Body of pancreas (tissue), 4 donors: ENCODE data around the gene NABP1. TPM values are rescaled to one million over a fixed set of nuclear protein-coding genes. Genes with fewer than 3 reads are reported as not detected.

Experiments used
- ATAC-seq: fragments of 150-250 bp; one replicate; pipeline ENCODE4 v1.9.1; 2016
- DNase-seq, 4 donors: peaks; one replicate each; pipeline ENCODE4 v3.0.0-alpha.2; 2019
- H3K27ac ChIP-seq, 4 donors: fragments of 200-600 bp; sonication (generic); 1 replicate in 3 of 4; 2 replicates in 1 of 4; pipeline versions ENCODE4 v1.5.1 to v1.6.1; 2016 to 2019; ENCODE audit warnings: mild to moderate bottlenecking in 1 of 4, mixed read lengths in 1 of 4, moderate library complexity in 1 of 4
- H3K27me3 ChIP-seq, 2 donors: fragments of 200-600 bp; sonication (generic); one replicate each; pipeline ENCODE4 v1.6.0; 2016; ENCODE audit warnings: mild to moderate bottlenecking in 1 of 2
- H3K36me3 ChIP-seq, 2 donors: fragments of 200-600 bp; sonication (generic); replicated peaks in 1 of 2; 2 replicates each; pipeline ENCODE4 v1.5.1; 2016; ENCODE audit warnings: low read depth in 2 of 2; ENCODE audit not compliant: insufficient read depth in 1 of 2
- H3K4me1 ChIP-seq: fragments of 200-600 bp; sonication (generic); one replicate; pipeline ENCODE4 v1.6.0; 2016
- H3K4me3 ChIP-seq, 2 donors: fragments of 200-600 bp; sonication (generic); 1 replicate in 1 of 2; 2 replicates in 1 of 2; pipeline ENCODE4 v1.5.1; 2016 to 2019
- H3K9me3 ChIP-seq, 3 donors: fragments of 200-600 bp; sonication (generic); 1 replicate in 2 of 3; 2 replicates in 1 of 3; pipeline ENCODE4 v1.5.1; 2016
- CTCF ChIP-seq, 7 experiments: fragments of 450-650 bp in 4 of 7; fragments of 200-600 bp in 3 of 7; sonication (generic) in 3 of 7; IDR thresholded peaks; one replicate each; pipeline ENCODE4 v1.5.1; 2016 to 2019; ENCODE audit warnings: antibody characterized with exemption in 7 of 7
- POLR2A ChIP-seq, 3 donors: fragments of 450-650 bp; IDR thresholded peaks; one replicate each; pipeline ENCODE4 v1.6.1; 2016; ENCODE audit warnings: antibody characterized with exemption in 3 of 3, mild to moderate bottlenecking in 2 of 3
- WGBS, 2 donors: methylation state at CpG; one replicate each; pipeline ENCODE4 v1.1.5; 2017; 5-methylcytosine and 5-hydroxymethylcytosine counted together
- intact Hi-C: fragments of 100-400 bp; cut with DNase I; formaldehyde crosslinking; loops from one replicate; pipeline ENCODE4 v1.15.1; 2023
- total RNA-seq, 2 donors: library from RNA; depleted of rRNA; stranded (reverse); fragments of >200 nt; gene quantifications; one replicate each; pipeline ENCODE4 v1.1.0, GENCODE V29; 2016

Gene NABP1
- total RNA-seq, 2 donors from 2014 or later, result 10.9 to 39.2 TPM

DNA sequence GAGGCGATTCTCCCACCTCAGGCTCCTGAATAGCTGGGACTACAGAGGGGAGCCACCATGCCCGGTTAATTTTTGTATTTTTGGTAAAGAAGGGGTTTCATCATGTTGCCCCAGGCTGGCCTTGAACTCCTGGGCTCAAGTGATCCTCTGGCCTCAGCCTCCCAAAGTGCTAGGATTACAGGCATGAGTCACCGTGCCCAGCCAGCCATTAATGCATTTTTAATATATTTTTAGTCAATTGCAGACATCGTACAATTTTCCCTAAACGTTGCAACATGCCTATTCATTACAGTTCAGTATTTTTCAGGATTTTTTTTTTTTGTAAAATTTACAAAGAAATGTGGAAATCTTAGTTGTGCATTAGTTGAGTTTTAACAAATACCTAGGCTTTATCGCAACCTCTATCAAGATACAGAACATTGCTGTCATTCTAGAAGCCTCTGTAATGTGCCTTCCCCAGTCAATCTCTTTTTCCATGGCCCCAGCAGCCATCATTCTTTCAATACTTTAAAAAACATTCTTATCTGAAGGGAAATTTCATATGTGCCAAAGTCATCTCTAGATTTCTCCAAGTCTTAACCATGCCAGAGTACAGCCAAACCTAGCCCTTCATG is 14.7 kb downstream of the NABP1 start:
- no peak for TF ChIP-seq CTCF (IDR thresholded peaks at IDR 0.05)
- TF ChIP-seq POLR2A (IDR thresholded peaks at IDR 0.05), result no peak
- H3K27ac ChIP-seq, result no peak overlapping the region
- H3K4me1 ChIP-seq, result peaks cover 8% of the 10 kb centered on the region
- no peaks in the 10 kb centered on the region for H3K36me3 ChIP-seq
- ATAC-seq (no peak), DNase-seq (no peak)
- H3K4me3 ChIP-seq, result no peak overlapping the region
- H3K9me3 ChIP-seq, result no peaks in the 10 kb centered on the region
- 47 to 56% methylated on average over 6 of the region's 6 CpGs for WGBS, 2 donors
- intact Hi-C loops, result loop anchor here (5.0 kb wide), 1 partner anchor 125 kb away; no protein-coding TSS in a partner anchor
- no peaks in the 10 kb centered on the region for H3K27me3 ChIP-seq

DNA sequence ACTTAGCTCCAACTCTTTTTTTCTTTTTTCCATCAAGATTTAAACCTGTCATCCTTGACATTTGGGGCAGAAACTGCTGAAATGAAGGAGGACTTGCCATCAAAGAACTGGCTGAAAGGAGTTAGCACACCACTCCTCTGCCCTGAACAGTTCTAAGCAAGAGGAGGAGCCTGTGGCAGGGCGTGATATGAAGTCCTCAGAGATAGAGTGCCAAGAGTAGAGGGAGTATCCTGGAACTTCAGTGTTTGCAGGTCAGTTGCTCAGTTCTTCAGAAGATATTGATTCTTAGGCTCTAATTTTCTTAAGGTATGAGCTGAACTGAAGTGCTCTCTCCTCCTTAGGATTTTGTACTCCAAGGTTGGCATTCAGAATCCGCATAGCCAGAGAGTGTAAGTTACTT is 15.2 kb downstream of the NABP1 start:
- 62 to 65% methylated on average over 2 of the region's 2 CpGs for WGBS, 2 donors
- H3K27ac ChIP-seq, result no peak overlapping the region
- no peaks in the 10 kb centered on the region for H3K36me3 ChIP-seq
- H3K27me3 ChIP-seq, result no peaks in the 10 kb centered on the region
- peaks cover 8% of the 10 kb centered on the region for H3K4me1 ChIP-seq
- ATAC-seq (no peak), DNase-seq (no peak)
- no peak overlapping the region for H3K4me3 ChIP-seq
- TF ChIP-seq POLR2A (IDR thresholded peaks at IDR 0.05), result no peak
- no peak for TF ChIP-seq CTCF (IDR thresholded peaks at IDR 0.05)
- intact Hi-C loops, result loop anchor here (5.0 kb wide), 1 partner anchor 126 kb away; no protein-coding TSS in a partner anchor
- H3K9me3 ChIP-seq, result no peaks in the 10 kb centered on the region

- Histone ChIP-seq H3K4me3 (no peak overlapping the region), H3K36me3 (no peaks in the 10 kb centered on the region), H3K9me3 (no peaks in the 10 kb centered on the region), H3K27ac (no peak overlapping the region), H3K4me1 (peaks cover 8% of the 10 kb centered on the region), H3K27me3 (no peaks in the 10 kb centered on the region)
- TF ChIP-seq POLR2A (IDR thresholded peaks at IDR 0.05) (no peak), CTCF (IDR thresholded peaks at IDR 0.05) (no peak)
- 86 to 88% methylated on average over 1 of the region's 1 CpG for WGBS, 2 donors
- intact Hi-C loops, result loop anchor here (5.0 kb wide), 1 partner anchor 126 kb away; no protein-coding TSS in a partner anchor
- DNase-seq (no peak), ATAC-seq (no peak)
Observed at GRCh38 chr2:191693778-191694177, 15.8 kb downstream of the NABP1 start.

DNA sequence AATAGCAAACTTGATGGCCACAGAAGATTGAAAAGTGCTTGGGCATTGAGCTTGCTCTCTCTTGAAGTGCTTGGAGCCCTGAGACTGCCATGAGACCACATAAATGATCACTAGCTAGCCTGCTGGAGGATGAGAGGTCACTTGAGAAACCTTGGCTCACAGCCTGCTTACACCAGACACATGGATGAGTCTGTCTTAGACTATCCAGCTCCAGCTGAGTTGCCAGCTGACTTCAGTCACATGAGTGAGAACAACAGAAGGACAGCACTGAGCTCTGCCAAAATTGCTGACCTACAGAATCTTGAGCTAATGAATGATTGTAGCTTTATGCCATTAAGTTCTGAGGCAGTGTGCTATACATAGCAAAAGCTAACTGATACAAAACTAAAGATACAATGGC is 18.1 kb downstream of the NABP1 start:
- intact Hi-C loops, result no loop called here
- Histone ChIP-seq H3K4me3 (no peak overlapping the region), H3K9me3 (no peaks in the 10 kb centered on the region), H3K27me3 (no peaks in the 10 kb centered on the region), H3K36me3 (no peaks in the 10 kb centered on the region), H3K27ac (no peak overlapping the region), H3K4me1 (peaks cover 2% of the 10 kb centered on the region)
- ATAC-seq (no peak), DNase-seq (peak in 3 of 4 donors; percentile 34 to 63 (median 39))
- TF ChIP-seq POLR2A (IDR thresholded peaks at IDR 0.05) (no peak), CTCF (IDR thresholded peaks at IDR 0.05) (no peak)

DNA sequence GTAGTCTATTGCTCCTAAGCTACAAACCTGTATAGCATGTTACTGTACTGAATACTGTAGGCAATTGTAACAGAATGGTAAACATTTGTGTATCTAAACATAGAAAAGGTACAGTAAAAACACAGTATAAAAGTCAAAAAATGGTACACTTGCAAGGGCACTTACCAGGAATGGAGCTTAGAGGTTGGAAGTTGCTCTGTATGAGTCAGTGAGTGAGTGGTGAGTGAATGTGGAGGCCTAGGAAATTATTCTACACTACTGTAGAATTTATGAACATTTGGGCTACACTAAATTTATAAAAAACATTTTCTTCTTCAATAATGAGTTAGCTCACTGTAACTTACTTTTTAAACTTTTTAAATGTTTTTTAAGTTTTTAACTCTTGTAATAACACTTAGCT is 19.0 kb downstream of the NABP1 start:
- no peaks in the 10 kb centered on the region for H3K36me3 ChIP-seq
- ATAC-seq, result no peak
- intact Hi-C loops, result no loop called here

More for the DNA sequence above, 19.0 kb downstream of the NABP1 start:
- Histone ChIP-seq H3K27me3 (no peaks in the 10 kb centered on the region), H3K9me3 (no peaks in the 10 kb centered on the region), H3K4me3 (no peak overlapping the region), H3K27ac (no peak overlapping the region), H3K4me1 (no peaks in the 10 kb centered on the region)
- TF ChIP-seq CTCF (IDR thresholded peaks at IDR 0.05), result no peak
- no peak for TF ChIP-seq POLR2A (IDR thresholded peaks at IDR 0.05)
- no peak for DNase-seq
